HepG2 (cell line): ENCODE data around the gene ARHGEF12. TPM values are rescaled to one million over a fixed set of nuclear protein-coding genes. Genes with fewer than 3 reads are reported as not detected.

ENCODE experiments used
- ADNP ChIP-seq: sonication (generic); formaldehyde crosslinking; IDR thresholded peaks from 2 replicates; pipeline ENCODE4 v1.4.0; 2020; ENCODE audit warnings: missing genetic modification reagents
- CENPT ChIP-seq: sonication (generic); formaldehyde crosslinking; IDR thresholded peaks from 2 replicates; pipeline ENCODE4 v1.8.0; 2022; ENCODE audit warnings: low read depth, mild to moderate bottlenecking, moderate library complexity, missing genetic modification reagents
- DPF2 ChIP-seq: sonication (generic); formaldehyde crosslinking; IDR thresholded peaks from 2 replicates; pipeline ENCODE4 v1.4.0; 2020; ENCODE audit warnings: mild to moderate bottlenecking, low read depth, missing genetic modification reagents, borderline replicate concordance
- HCFC1 ChIP-seq: fragments of 150-350 bp; IDR thresholded peaks from 2 replicates; pipeline ENCODE4 v1.6.1; 2014; ENCODE audit warnings: low read depth, low read length
- HES4 ChIP-seq: sonication (generic); formaldehyde crosslinking; IDR thresholded peaks from 2 replicates; pipeline ENCODE4 v1.9.0; 2021; ENCODE audit warnings: mild to moderate bottlenecking, missing genetic modification reagents, borderline replicate concordance
- JUND ChIP-seq: sonication (generic); formaldehyde crosslinking; IDR thresholded peaks from 2 replicates; pipeline ENCODE4 v1.8.0; 2022; ENCODE audit warnings: mild to moderate bottlenecking, missing genetic modification reagents
- KDM1A ChIP-seq: IDR thresholded peaks from 2 replicates; pipeline ENCODE4 v1.6.1; 2016; ENCODE audit warnings: missing compliant biosample characterization
- KDM5B ChIP-seq: sonication (generic); formaldehyde crosslinking; IDR thresholded peaks from 2 replicates; pipeline ENCODE4 v1.4.0; 2020; ENCODE audit warnings: missing genetic modification reagents, mild to moderate bottlenecking, borderline replicate concordance
- NR2F1 ChIP-seq, 2 experiments: fragments of 450-650 bp in 1 of 2; formaldehyde crosslinking in 1 of 2; IDR thresholded peaks; 2 replicates each; pipeline versions ENCODE4 v1.5.0 to v1.6.1; 2016 to 2020; ENCODE audit warnings: mild to moderate bottlenecking in 1 of 2, missing compliant biosample characterization in 1 of 2, missing genetic modification reagents in 1 of 2, moderate library complexity in 1 of 2
- NR2F2 ChIP-seq: IDR thresholded peaks from 2 replicates; pipeline ENCODE4 v1.6.1; 2012; ENCODE audit warnings: low read depth, inconsistent platforms, borderline replicate concordance
- RFX3 ChIP-seq: IDR thresholded peaks from 2 replicates; pipeline ENCODE4 v1.6.1; 2016; ENCODE audit warnings: missing biosample characterization, missing genetic modification reagents
- RXRA ChIP-seq: sonication (generic); formaldehyde crosslinking; IDR thresholded peaks from 2 replicates; pipeline ENCODE4 v1.5.1; 2020; ENCODE audit warnings: missing genetic modification reagents
- SMARCE1 ChIP-seq: fragments of 450-650 bp; IDR thresholded peaks from 2 replicates; pipeline ENCODE4 v1.6.1; 2017; ENCODE audit warnings: borderline replicate concordance
- SOX5 ChIP-seq: IDR thresholded peaks from 2 replicates; pipeline ENCODE4 v1.6.1; 2016; ENCODE audit warnings: borderline replicate concordance
- SRF ChIP-seq: IDR thresholded peaks from 2 replicates; pipeline ENCODE4 v1.6.1; 2011; ENCODE audit warnings: mild to moderate bottlenecking, low read depth, low read length, moderate library complexity
- TBX2 ChIP-seq: sonication (generic); formaldehyde crosslinking; IDR thresholded peaks from 2 replicates; pipeline ENCODE4 v1.5.0; 2020; ENCODE audit warnings: missing genetic modification reagents, mild to moderate bottlenecking, borderline replicate concordance
- TFAP4 ChIP-seq: sonication (generic); IDR thresholded peaks from 2 replicates; pipeline ENCODE4 v1.6.1; 2016; ENCODE audit warnings: low read depth, borderline replicate concordance
- ZNF576 ChIP-seq: sonication (generic); formaldehyde crosslinking; IDR thresholded peaks from 2 replicates; pipeline ENCODE4 v1.4.0; 2020; ENCODE audit warnings: mild to moderate bottlenecking, missing genetic modification reagents
- polyA plus RNA-seq, 8 experiments: library from polyadenylated mRNA; depleted of rRNA in 3 of 8; stranded (reverse) in 7 of 8; unstranded in 1 of 8; fragments of >200 nt; fragmentation: Illumina TruSeq in 4 of 8; extraction: Trizol in 4 of 8; gene quantifications; 2 replicates each; pipeline versions ENCODE4 v1.2.1 to v1.2.3, GENCODE V29; 2011 to 2016; ENCODE audit warnings: low read depth in 4 of 8, missing spikeins in 1 of 8, mixed read lengths in 1 of 8; ENCODE audit not compliant: insufficient read depth in 1 of 8
- total RNA-seq, 5 experiments: library from RNA; depleted of rRNA; stranded (reverse); fragments of >200 nt; fragmentation: Illumina TruSeq; extraction: Trizol; gene quantifications; 2 replicates each; pipeline ENCODE4 v1.2.3, GENCODE V29; 2016; ENCODE audit warnings: low read depth in 1 of 5
- TF ChIP-seq, protein P1 (sequence below): sonication (generic); formaldehyde crosslinking; conservative IDR thresholded peaks from 2 replicates; pipeline ENCODE4 v1.4.0; 2020; ENCODE audit warnings: missing genetic modification reagents
- TF ChIP-seq, protein P2 (sequence below): sonication (generic); formaldehyde crosslinking; IDR thresholded peaks from 2 replicates; pipeline ENCODE4 v1.4.0; 2020; ENCODE audit warnings: missing genetic modification reagents
- TF ChIP-seq, protein P3 (sequence below): sonication (generic); formaldehyde crosslinking; IDR thresholded peaks from 2 replicates; pipeline ENCODE4 v1.8.1; 2023; ENCODE audit warnings: mild to moderate bottlenecking, missing genetic modification reagents, borderline replicate concordance
- TF ChIP-seq, protein P4 (sequence below): IDR thresholded peaks from 2 replicates; pipeline ENCODE4 v1.6.1; 2016; ENCODE audit warnings: low read depth, control low read depth

ARHGEF12 gene
- total and polyA plus RNA-seq, 2 of the 13 experiments (the other 11 are each of a cell fraction or from before 2014, with no cell fraction given) = 17.9 to 54.4 TPM

DNA sequence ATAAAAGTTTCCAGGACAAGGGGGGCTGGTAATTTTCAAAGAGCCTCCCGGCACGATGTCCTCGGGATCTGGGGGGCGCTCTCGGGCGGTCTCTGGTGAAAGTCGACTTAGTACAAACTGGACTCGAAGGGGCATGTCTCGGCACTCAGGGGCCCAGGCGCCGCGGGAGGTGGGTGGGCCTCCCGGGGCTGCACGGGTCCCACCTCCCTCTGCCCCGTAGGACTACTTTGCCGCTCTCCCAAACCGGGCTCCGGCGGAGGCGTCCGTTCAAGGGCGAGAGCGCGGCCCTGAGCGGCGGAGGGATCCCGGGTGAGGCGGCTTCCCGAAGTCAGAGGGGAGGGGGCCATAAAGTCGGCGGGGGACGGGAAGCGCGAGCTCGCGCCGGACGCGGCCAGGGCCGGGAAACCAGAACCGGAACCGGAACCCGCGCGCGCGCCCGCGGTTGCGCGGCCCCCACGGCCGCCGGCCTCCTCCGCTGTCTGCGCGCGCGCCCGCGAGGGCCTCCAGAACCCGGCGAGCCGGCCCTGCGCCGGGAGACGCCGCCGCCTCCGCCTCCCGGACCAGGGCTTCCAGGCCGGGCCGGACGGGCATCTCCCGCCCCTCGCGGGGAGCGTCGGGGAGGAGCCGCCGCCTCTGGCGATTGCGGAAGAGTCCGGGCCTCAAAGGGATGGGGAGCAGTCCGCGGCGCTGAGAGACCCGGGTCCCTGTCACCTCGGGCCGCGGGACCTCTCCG, at the start of gene ARHGEF12 (continued):
- TF ChIP-seq NR2F2 (no peak; the same call in 1 of the 2 replicates), RFX3 (CRISPR knock-in tag) (no peak), JUND (no peak), KDM5B (CRISPR knock-in tag) (peak; percentile 60; the same call in 1 of the 2 replicates), ZNF576 (no peak), SRF (0 out of 2 replicates have a peak, but pooled peaks have one; percentile 35), RXRA (CRISPR knock-in tag) (peak; percentile 75), SMARCE1 (no peak), TBX2 (CRISPR knock-in tag) (peak; percentile 76; the same call in 1 of the 2 replicates), ADNP (CRISPR knock-in tag) (no peak), HES4 (CRISPR knock-in tag) (0 out of 2 replicates have a peak, but pooled peaks have one; percentile 14), KDM1A (CRISPR knock-in tag) (no peak), CENPT (CRISPR knock-in tag) (0 out of 2 replicates have a peak, but pooled peaks have one; percentile 68), HCFC1 (peak; percentile 32; the same call in 1 of the 2 replicates), TFAP4 (peak; percentile 11; the same call in 1 of the 2 replicates), DPF2 (CRISPR knock-in tag) (no peak), SOX5 (CRISPR knock-in tag) (peak; percentile 31; the same call in 1 of the 2 replicates), NR2F1 (CRISPR knock-in tag; IDR thresholded peaks at IDR 0.05) (0 out of 4 replicates have a peak, but pooled peaks of 1 of the 2 experiments have one; percentile 28)
- TF ChIP-seq, protein P1, sequence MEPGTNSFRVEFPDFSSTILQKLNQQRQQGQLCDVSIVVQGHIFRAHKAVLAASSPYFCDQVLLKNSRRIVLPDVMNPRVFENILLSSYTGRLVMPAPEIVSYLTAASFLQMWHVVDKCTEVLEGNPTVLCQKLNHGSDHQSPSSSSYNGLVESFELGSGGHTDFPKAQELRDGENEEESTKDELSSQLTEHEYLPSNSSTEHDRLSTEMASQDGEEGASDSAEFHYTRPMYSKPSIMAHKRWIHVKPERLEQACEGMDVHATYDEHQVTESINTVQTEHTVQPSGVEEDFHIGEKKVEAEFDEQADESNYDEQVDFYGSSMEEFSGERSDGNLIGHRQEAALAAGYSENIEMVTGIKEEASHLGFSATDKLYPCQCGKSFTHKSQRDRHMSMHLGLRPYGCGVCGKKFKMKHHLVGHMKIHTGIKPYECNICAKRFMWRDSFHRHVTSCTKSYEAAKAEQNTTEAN (CRISPR knock-in tag) = peak; percentile 56
- TF ChIP-seq, protein P2, sequence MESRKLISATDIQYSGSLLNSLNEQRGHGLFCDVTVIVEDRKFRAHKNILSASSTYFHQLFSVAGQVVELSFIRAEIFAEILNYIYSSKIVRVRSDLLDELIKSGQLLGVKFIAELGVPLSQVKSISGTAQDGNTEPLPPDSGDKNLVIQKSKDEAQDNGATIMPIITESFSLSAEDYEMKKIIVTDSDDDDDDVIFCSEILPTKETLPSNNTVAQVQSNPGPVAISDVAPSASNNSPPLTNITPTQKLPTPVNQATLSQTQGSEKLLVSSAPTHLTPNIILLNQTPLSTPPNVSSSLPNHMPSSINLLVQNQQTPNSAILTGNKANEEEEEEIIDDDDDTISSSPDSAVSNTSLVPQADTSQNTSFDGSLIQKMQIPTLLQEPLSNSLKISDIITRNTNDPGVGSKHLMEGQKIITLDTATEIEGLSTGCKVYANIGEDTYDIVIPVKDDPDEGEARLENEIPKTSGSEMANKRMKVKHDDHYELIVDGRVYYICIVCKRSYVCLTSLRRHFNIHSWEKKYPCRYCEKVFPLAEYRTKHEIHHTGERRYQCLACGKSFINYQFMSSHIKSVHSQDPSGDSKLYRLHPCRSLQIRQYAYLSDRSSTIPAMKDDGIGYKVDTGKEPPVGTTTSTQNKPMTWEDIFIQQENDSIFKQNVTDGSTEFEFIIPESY (CRISPR knock-in tag) = peak; percentile 64; the same call in 1 of the 2 replicates
- TF ChIP-seq, protein P3, sequence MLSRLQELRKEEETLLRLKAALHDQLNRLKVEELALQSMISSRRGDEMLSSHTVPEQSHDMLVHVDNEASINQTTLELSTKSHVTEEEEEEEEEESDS = peak; percentile 62; the same call in 1 of the 2 replicates
- TF ChIP-seq, protein P4, sequence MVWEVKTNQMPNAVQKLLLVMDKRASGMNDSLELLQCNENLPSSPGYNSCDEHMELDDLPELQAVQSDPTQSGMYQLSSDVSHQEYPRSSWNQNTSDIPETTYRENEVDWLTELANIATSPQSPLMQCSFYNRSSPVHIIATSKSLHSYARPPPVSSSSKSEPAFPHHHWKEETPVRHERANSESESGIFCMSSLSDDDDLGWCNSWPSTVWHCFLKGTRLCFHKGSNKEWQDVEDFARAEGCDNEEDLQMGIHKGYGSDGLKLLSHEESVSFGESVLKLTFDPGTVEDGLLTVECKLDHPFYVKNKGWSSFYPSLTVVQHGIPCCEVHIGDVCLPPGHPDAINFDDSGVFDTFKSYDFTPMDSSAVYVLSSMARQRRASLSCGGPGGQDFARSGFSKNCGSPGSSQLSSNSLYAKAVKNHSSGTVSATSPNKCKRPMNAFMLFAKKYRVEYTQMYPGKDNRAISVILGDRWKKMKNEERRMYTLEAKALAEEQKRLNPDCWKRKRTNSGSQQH (CRISPR knock-in tag) = peak; percentile 81; the same call in 1 of the 2 replicates
